Left colon (tissue), 2 donors: Measurements from ENCODE around the gene TNFRSF13B. TPM values are rescaled to one million over a fixed set of nuclear protein-coding genes. Genes with fewer than 3 reads are reported as not detected.
A peak's percentile ranks its signal among the peaks of the same experiment; 100 is the strongest.
"Not testable (repeated sequence)": the region's sequence is repeated elsewhere in the genome, so short reads cannot be mapped to it uniquely, and the experiment has no call there.

Experiments used
- ATAC-seq: fragments of 200-7000 bp; cut with Tn5 transposase; one replicate; pipeline ENCODE4 v1.9.1; 2020; ENCODE audit warnings: mild to moderate bottlenecking, moderate library complexity
- DNase-seq, 2 donors: peaks; one replicate each; pipeline ENCODE4 v3.0.0-alpha.2; 2020
- intact Hi-C, 2 donors: fragments of 100-400 bp; cut with DNase I in 1 of 2; cut with micrococcal nuclease in 1 of 2; formaldehyde crosslinking; loops; one replicate each; pipeline versions ENCODE4 v1.11.2 to v1.14.0; 2022; cut with DNase I, micrococcal nuclease
- total RNA-seq, 2 donors: library from RNA; stranded (reverse); fragmentation: NEBNext Ultra II Directional; extraction: Animal tissue kit (Norgen Biotek cat#: 25700); gene quantifications; one replicate each; pipeline ENCODE4 v1.2.1, GENCODE V29; 2021
- donor health status: DM: no; HTN: no; CAD: no.
- donor health status: DM: yes; HTN: yes; CAD: no.

Gene TNFRSF13B
- total RNA-seq, 2 donors from 2014 or later, result 0.79 to 1.4 TPM

DNA sequence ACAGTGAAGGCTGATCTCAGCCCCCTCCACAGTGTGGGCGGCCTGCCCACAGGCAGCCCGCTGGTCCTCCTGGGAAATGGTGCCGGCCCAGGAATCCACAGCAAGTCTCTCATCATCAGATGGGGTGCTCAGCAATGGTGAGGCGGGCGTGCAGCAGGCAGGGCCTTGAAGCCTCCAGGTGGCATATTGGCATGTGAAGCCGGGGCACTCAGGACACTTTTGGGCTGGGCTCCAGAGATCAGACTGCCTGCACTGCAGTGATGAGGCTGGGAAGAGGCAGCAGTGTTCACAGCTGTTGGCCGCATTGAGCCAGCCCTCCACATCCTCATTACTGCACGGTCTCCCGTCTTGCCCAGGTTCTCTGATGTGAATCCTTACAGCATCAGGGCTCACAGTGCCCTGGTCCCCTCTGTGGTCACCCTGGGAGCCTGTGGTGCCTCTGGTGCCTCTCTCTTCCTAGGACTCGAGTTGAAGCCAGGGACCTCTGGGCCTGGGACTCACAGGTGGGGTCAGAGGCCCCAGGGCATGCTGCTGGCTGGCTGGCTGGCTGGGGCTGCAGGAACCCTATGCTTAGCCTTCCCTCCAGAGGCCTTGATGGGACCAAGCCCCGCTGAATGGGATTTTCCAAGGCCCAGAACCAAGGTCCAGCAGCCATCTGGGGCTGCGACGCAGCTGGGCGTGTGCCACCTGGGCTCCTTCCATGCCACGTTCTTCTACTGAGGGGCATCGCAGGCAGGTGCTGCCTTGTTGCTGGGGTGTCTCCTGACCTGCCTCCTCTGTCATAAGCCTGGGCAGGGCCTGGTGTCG, 48.6 kb downstream of the TNFRSF13B start:
- intact Hi-C loops, result no loop called here
- peak in 1 of 2 donors; percentile 14 for DNase-seq
- no peak for ATAC-seq

GRCh38 chr17:16922386-16923096, 49.4 kb downstream of the TNFRSF13B start:
- DNase-seq (no peak), ATAC-seq (no peak)
- intact Hi-C loops, result no loop called here

- DNase-seq, ATAC-seq, intact Hi-C loops: not testable (repeated sequence)
Measured at GRCh38 chr17:16921451-16921850, 50.5 kb downstream of the TNFRSF13B start.

DNA sequence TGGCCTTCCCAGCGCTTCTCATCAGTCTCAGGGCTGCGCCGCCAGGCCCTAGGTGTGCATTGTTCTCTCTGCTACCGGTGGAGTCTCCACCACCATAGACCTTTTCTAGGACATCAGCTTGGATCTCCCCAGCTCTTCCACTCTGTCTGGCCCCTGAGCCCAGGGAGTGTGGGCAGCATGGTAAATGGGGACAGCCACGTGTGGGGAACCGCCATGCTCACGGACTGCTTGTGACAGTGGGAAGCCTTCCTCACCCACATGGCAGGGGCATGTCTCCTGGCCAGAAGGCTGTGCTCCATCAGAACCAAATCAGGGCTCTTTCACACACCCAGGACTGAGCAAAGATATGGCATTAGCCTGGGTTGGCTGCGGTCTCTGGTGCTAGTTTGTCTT, 51.3 kb downstream of the TNFRSF13B start:
- DNase-seq (no peak), ATAC-seq (no peak)
- intact Hi-C loops, result no loop called here

DNA sequence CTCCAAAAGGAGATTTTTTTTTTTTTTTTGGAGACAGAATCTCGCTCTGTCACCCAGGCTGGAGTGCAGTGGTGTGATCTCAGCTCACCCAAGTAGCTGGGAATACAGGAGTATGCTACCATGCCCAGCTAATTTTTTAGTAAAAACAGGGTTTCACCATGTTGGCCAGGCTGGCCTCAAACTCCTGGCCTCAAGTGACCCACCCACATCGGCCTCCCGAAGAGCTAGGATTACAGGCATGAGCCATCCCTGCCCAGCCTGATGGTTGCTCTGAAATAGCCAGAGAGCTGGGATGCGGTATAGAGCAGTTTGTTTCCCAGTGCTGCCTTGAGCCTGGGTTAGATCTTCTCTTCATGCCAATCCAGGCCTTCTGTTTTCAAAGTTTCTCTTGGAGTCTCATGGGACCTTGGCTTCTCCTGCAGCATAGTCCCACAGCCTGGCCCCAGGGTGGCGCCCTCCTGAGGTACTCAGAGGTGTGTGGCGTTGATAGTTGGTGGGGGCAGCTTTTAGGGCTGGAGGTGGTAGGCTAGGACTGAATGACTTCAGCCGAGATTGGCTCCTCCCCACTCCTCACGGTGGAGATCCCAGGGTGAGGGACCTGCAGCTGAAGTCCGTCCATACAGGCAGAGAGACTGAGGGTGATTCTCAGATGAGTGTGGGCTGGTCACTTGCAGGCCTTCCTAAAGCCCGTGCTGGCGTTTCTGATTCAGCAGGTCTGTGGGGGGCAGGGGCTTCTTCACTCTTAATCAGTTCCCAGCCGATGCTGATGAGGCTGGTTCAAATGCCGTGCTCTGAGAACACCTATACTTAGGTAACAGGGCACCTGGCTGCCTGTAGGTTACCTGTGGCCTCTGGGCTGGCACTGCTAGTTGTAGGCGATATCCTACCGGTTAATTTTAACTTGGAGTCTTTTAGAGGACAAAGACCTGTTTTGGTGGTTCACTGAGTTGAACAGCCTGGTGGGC, 52.0 kb downstream of the TNFRSF13B start:
- DNase-seq (peak in 1 of 2 donors; percentile 5), ATAC-seq (no peak)
- intact Hi-C loops, result no loop called here

- ATAC-seq, result peak; percentile 93
- peak; percentile 24 to 26 for DNase-seq
- intact Hi-C loops, result no loop called here
Measured at GRCh38 chr17:16918443-16918842, 53.5 kb downstream of the TNFRSF13B start.

- intact Hi-C loops, result no loop called here
- ATAC-seq (peak; percentile 5), DNase-seq (peak in 1 of 2 donors; percentile 12)
Measured at GRCh38 chr17:16917671-16918394, 54.1 kb downstream of the TNFRSF13B start.

DNA sequence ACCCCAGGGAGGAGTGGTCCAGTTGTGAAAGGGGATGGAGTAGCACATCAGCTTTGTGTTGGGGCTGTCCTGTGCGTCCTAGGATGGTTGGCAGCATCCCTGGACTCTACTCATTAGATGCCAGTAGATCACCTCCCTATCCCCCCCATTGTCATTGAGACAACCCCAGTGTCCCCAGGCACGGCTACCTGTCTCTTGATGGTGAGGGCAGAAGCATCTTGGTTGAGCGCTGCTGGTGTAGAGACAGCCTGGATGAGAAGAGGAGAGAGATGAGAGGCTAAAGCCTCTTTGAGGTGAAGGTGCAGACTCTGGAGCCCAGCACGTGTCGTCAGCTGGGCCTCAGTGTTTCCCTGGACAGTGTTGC, 55.4 kb downstream of the TNFRSF13B start:
- ATAC-seq (no peak), DNase-seq (no peak)
- intact Hi-C loops, result no loop called here

- peak; percentile 71 for ATAC-seq
- peak; percentile 59 to 86 for DNase-seq
- intact Hi-C loops, result no loop called here
Measured at GRCh38 chr17:16915752-16916556, 56.0 kb downstream of the TNFRSF13B start.

- intact Hi-C loops, result no loop called here
- DNase-seq, result peak in 1 of 2 donors; percentile 5
- no peak for ATAC-seq
Measured at GRCh38 chr17:16913463-16913862, 58.5 kb downstream of the TNFRSF13B start.

GRCh38 chr17:16912021-16912962, 59.6 kb downstream of the TNFRSF13B start:
- DNase-seq (peak in 1 of 2 donors; percentile 4), ATAC-seq (no peak)
- intact Hi-C loops, result no loop called here

DNA sequence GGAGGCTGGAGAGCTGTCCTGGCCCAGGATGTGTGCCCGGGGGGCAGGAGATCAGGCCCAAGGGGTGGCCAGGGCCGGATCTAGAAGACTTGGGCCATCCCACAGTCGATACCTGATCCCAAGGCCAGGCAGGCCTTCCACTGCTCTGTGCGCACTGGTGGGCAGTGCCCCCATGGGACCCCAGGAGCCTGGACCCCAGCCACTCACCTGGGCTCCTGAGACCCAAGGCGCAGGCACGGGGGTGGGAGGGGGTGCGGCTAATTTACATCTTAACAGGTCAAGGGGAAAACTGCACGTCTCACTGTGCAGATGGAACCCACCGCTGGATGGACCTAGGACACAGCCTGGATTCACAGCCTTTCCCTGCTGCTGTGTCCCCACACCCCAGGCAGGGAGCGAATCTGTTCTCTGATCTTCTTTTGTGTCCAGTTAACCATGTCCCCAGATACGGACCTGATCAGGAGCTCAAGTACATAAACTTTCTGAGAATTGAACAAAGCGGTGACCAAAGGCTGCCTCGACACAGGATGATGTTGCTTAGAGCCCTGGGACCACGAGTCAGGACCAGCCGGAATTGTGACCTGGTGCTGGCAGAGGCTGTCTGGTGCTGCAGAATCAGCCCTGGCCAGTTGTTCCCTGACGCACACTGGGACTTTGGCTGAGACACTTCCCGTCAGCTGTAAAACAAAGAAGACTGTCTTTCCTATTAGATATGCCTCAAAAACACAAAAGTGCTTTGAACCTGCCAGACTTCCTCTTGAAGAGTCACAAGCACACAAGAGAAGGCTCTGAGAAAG, 60.6 kb downstream of the TNFRSF13B start:
- ATAC-seq (no peak), DNase-seq (no peak)
- intact Hi-C loops, result no loop called here

DNA sequence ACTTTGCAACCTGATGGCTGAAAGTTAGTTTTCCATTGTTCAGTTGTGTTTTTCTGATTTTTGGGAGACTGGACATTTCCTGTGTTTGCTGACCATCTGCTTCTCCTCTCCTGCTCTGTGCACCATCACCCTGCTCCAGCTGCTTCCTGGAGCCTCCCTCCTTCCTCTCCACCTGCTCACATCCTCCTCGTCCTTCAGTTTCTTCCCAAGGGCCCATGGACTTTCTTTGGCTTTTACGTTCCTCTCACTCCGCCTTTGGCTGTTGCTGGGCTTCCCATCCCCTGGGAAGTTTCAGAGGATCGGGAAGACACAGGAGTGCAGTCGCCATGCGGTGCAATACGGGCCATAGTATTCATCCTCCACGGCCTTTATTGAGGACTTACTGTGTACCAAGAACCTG, 61.6 kb downstream of the TNFRSF13B start:
- intact Hi-C loops, result no loop called here
- DNase-seq, result no peak
- ATAC-seq, result no peak

- DNase-seq, result no peak
- intact Hi-C loops, result no loop called here
- no peak for ATAC-seq
Measured at GRCh38 chr17:16909472-16910246, 62.3 kb downstream of the TNFRSF13B start.

DNA sequence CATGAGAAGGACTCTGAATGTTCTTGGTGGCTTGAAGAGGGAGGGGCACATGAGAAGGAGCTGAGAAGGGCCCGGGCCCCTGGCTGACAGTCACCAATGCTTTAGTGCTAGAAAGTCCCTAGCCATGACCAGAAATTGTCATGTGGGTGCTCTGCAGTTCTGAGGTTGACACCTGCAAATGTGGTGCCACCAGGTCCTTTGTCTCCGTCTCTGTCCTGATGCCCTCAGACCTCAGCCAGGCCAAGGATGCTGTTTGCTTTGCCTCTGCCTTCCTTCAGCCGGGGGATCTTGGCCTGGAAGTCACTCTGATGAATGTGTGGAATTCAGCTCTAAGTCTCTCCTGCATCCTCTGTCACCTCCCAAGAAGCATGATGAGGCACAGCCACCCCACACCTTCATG, 63.6 kb downstream of the TNFRSF13B start:
- no peak for DNase-seq
- no peak for ATAC-seq
- intact Hi-C loops, result no loop called here
